GM21515 (cell line): Measurements from ENCODE around the gene OPN5.
"Not testable (repeated sequence)": the region's sequence is repeated elsewhere in the genome, so short reads cannot be mapped to it uniquely, and the experiment has no call there.

Experiments used
- ATAC-seq: cut with Tn5 transposase; IDR thresholded peaks from one replicate; pipeline ENCODE4 v1.9.1; 2021; ENCODE audit not compliant: unreplicated experiment

The OPN5 gene

DNA sequence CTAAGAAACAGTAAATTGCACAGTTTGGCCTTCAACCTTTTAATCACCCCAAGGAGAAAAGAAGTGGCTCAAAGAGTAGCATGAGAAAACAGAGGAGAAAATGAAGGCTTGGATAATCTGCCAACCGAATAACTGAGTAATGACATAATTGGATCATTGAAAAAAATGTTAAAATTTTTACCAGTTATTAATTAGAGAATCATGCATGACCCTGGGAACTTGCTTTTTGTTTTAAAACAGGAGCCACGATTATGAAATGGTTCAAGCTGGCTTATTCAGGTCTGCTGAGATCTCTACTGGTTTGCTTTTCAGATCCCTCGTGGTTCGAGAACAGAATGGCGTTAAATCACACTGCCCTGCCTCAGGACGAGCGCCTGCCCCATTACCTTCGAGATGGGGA lies at the start of gene OPN5:
Gene OPN5 (plus strand): TSS at position 301 of the 400 bp plus-strand sequence. CDS start 35 bp downstream, at position 336.
- no peak for ATAC-seq

- no peak for ATAC-seq
Observed at GRCh38 chr6:47733879-47734558, 47.8 kb upstream of the OPN5 start.

DNA sequence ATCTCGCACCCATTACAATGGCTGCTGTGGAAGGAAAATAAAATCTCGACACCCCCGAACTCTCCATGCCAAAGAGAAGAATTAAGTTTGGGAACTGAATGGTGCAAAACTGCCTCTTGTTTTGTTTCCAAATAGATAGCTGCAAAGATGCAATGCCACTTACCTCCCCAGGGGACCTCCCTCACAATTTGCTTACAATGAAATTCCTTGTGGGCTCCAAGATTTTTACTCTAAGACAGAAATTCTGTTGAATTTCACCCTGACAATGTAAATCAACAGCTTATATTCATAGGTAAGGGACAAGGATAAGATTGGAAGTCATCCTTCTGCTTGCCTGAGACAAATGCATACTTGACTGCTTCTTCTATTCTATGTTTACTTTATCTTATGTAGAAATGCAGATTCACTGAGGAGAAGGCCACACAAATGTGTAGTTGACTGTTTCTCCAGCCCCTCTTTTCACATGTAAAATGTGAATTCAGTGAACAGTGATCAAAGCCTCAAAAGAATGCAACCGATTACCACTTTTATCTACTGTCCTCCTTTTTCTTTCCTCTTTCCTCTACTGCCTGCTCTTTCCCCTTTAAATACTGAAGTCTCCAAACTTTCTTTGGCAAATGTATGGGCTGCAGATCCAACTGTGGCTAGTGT lies 46.9 kb upstream of the OPN5 start:
- no peak for ATAC-seq

DNA sequence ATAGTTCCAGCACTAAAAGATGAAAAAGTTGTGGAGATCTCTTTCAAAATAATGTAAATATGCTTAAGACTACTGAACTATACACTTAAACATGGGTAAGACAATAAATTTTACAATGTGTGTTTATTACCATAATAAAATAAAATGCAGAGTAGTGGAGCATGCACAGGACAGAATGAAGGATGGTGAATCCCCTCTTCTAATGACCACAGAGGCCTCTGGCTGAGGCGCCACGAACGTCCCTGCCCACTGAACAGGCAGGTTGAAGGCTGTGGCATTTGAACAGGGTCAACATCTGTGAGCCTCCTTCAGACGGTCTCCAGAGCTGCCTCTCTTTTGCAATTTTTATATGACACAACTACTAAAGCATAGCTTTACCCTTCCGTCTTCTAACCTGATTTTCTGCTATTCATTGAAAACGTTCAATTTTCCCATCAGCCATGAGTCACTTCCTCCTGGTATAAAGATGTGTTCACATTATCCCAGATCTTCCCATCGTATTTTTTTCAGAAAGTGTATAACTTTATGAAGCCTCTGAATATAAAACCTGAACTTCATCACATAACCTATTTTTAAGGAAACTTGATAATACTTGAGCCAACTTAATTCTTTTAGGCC lies 45.6 kb upstream of the OPN5 start:
- no peak for ATAC-seq

DNA sequence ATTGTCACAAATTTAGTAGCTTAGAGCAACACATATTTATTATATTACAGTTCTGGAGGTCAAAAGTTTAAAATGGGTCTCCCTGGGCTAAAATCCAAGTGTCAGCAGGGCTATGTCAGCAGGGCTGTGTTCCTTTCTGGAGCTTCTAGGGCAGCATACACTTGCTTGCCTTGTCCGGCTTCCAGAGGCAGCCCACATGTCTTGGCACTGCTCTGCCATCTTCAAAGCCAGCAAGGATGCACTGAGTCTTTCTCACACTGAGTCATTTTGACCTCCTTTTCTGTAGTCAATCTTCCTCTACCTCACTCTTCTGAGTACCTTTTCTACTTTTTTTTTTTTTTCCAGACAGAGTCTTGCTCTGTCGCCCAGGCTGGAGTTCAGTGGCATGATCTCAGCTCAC lies 44.4 kb upstream of the OPN5 start:
- ATAC-seq, result no peak

GRCh38 chr6:47740714-47741113 lies 41.1 kb upstream of the OPN5 start:
- no peak for ATAC-seq

- ATAC-seq, result peak; percentile 51
Observed at GRCh38 chr6:47741807-47742206, 40.0 kb upstream of the OPN5 start.

- ATAC-seq, result no peak
Observed at GRCh38 chr6:47743744-47744143, 38.1 kb upstream of the OPN5 start.

GRCh38 chr6:47745269-47745668 lies 36.6 kb upstream of the OPN5 start:
- ATAC-seq, result not testable (repeated sequence)

DNA sequence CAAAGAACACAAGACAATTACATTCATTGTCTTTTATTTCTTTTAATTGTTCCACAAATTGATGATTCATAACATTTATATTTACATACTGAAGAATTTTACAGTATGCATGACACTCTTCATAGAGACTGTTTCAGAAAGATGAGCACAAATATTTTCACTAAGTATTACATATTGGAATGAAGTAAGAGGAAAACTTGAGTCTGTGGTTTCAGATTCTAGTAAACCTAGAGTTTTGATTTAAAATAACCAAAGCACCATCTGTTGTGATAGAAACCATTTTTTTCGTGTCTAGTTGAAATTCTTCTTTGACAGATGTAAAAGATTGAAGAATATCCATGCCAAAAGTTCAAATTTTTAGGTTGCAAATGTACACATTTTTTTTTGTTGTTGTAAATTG lies 32.1 kb upstream of the OPN5 start:
- ATAC-seq, result no peak

DNA sequence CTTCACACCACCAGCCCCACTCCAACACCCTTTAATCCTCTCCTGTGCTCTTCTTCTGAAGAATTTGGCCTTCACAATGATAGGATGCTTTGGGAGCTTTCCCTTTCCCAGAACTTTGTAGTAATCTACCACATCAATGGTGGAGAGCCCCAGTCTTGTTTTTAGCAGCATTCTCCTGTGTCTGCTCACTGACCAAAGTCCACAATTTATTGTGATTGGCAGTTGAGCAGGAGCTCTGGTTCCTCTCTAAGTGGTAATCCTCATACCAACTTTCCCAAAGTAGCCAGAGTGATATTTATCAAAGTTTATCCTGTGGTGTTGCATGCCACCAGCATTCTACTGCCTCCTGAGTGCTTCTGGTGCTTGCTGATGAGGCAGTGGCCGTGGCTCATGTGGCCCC lies 29.0 kb upstream of the OPN5 start:
- ATAC-seq, result no peak

GRCh38 chr6:47759364-47759763 lies 22.5 kb upstream of the OPN5 start:
- ATAC-seq, result no peak

DNA sequence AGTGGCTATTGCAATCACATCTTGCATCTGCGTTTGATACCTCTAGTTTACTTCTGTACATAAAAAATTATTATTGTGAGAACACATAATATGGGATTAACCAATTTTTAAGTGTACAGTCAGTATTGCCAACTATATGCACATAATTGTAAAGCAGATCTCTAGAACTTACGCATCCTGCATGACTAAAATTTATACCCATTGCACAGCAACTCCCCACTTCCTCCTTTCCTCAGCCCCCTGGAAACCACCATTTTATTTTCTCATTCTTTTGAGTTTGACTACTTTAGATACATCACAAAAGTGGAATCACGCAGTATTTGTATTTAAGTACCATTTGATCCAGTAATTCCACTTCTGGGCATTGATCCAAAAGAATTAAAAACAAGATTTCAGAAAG lies 19.3 kb upstream of the OPN5 start:
- ATAC-seq, result no peak

DNA sequence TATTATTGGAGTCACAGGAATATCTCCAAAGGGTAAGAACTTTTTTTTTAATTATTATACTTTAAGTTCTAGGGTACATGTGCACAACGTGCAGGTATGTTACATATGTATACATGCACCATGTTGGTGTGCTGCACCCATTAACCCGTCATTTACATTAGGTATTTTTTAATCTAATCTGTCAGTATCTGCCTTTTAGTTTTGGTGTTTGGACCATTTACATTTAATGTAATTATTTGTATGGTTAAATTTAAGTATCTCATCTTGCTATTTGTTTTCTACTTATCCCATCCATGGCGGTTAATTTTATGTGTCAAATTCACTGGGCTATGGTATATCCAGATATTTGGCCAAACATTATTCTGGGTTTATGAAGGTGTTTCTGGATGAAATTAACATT lies 15.4 kb upstream of the OPN5 start:
- ATAC-seq, result no peak

DNA sequence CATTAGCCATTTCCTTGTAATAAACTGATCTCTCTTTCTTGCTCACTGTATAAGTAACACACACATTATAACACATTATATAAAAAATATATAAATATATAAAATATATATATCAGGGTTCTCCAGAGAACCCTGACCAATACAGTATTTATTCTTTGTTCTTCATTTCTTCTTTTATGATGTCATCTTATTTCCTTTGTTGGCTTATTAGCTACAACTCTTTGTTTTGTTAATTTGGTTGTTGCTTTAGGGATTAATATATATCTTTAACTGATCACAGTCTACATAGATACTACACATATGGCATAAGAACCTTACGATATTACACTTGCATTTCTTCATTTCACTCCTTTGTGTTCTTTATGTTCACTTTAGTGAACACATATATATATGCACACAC lies 14.7 kb upstream of the OPN5 start:
- no peak for ATAC-seq

DNA sequence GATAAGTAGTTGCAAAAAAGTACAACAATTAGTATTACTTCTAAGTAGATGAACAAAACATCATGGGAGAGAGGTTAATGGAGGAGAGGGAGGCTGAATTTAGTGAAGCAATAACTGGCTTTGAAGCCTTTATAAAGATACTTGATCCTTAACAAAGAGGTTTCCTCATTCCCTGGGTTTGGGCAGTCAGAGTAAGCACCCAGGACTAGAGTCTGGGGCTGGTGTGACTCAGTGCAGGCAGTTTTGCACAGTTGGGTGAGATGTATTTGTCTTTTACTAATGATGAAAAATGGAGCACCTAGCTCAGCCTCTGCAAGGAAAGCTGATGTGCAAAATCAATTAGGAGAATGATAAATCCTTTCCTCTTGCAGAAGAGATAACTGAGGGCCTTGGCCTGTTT lies 11.8 kb upstream of the OPN5 start:
- ATAC-seq, result no peak

DNA sequence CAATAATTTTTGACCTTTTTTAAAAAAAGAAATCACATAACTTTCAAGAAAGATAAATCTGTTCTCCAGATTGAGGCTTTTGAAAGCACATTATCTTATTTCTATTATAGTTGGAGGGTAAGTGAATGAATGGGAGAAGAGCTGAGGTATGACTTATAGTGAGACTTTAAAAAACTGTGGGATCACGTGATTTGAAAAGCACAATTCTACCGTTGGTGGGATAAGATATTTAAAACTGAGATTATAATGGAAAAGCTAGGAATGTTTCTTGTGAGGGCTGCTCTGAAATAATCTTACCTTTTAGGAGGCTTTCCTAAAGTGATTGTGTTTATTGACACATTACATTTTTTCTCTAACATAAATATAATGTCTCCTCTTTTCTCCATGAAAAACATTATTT lies 9.5 kb upstream of the OPN5 start:
- no peak for ATAC-seq

DNA sequence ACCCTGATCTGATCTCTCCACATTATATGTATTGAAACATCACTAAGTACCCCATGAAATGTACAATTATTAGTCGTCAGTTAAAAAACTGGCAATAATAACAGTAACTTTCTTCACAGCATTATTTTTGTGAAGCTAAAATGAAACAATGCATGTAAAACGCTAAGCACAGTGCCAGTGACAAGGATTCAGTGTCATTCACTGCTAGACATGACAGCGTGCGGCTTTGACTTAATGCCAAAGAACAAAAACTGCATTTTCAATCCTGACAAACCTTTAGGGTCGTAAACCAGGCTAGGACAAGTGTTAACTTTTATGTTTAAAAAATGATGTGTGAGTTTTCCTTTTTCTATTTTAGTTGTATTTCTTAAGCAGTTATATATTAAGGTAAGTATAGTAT lies 8.8 kb upstream of the OPN5 start:
- no peak for ATAC-seq

DNA sequence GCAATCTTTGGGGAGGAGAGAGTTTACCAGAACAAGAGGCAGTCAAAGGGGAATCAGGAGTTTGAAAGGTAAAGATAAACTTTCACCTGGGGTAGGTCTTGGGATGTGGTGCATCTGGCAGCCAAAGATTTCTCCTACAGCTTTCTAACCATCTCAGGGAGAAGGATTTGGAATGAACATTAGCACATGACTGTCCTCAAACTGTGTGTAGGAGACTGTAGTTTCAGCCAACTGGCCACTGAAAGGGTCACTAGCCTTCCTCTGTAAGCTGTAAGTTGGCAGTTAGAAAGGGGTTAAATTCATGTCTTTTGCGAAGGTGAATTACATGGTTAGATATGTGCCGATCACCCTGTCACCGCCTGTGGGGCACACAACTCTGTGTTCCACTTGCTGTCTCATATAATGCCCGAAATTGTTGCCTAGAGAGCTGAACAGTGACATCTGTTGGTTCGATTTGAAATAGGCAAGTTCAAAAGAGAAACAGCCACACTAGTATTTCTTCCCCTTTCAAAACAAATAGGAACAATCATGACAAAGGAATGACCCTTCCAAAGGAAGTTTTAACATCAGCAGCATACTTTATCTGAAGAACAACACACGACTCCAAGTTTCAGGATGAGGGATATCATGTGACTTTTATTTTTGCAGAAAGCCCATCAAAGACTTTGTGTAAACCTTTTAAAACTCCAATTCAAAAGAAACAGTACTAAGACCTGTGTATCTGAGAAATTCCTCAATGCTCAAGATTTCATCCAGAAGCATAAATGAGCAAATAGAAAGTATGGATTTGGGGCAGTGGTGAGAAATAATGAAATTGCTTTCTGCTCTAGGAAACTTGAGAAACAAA lies 1.1 kb upstream of the OPN5 start:
- peak; percentile 92 for ATAC-seq

DNA sequence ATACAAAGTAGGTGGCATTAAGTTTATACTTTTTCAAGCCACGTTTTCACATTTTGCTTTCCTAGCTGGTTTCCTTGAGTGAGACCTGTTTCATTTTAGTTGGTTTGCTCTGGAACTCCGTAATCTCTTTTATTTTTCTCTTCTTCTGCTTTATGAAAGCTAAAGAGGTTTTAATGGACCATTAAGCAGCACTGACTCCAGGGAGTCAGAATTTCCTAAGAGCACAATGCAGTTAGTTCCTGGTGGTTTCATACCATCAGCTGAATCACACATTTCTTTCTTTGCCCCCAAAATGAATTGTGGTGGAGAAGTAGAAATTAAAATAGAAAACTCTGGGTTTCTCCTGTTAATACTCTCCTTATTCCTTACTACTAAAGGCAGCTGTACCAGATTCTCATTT lies 3.4 kb downstream of the OPN5 start:
- no peak for ATAC-seq

DNA sequence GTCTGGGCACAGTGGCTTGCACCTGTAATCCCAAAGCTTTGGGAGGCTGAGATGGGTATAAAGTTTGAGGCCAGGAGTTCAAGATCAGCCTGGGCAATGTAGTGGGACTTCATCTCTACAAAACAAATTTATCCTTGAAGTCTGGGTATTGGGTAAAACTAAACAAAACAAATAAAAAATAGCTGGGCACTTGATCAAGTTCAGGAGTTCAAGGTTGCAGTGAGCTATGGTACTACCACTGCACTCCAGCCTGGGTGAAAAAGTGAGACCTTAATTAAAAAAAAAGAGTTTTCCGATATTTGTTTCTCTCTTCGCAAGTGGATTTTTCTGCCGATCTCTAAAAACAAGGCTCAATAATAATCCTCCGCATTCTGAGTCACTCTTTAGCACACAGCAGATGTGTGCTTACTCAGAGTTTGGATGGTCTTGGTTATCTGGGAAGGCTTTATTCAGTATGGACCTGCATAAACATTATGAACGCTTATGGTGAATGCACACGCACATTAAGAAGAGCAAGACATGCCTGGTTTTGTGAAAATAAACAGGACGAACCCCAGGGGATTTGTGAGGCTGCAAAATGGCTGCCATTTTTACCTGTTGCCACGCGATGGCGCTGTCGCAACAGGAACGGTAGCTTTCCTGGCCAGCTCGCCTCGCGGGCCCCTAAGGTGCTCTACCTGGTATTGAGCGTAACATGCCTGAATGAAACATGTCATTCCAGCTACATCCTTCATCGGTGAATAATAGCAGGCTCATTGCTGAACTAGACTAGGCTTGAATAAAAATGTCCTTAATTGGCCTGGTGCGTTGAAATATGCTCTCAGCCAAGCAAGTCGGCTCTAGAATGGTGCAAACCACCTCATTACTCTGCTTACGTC lies 6.0 kb downstream of the OPN5 start:
- peak; percentile 94 for ATAC-seq
